HG03280 (cell line): ENCODE measurements around the gene MED28.

Experiments used
- ATAC-seq: cut with Tn5 transposase; IDR thresholded peaks from one replicate; pipeline ENCODE4 v1.9.1; 2021; ENCODE audit warnings: mild to moderate bottlenecking, moderate library complexity; ENCODE audit not compliant: unreplicated experiment

MED28 gene

DNA sequence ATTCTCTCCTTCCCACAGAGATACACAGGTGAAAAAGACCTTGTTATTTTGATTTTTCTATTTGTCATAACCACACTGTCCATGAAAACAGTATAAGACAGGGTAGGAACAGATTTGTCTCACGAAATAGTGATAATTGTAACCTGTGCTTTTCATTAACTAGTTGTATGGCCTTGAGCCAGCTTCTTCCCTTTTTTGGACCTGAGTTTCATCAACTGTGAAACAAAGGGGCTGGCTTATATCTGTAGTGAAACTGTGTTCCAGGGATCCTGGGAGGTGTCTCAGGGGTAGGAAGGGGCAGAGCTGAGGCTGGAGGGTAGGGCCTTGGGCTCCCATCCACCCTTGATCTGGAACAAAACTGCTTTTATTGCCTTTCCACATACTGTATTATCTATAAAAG, 50.9 kb downstream of the MED28 start:
- no peak for ATAC-seq

DNA sequence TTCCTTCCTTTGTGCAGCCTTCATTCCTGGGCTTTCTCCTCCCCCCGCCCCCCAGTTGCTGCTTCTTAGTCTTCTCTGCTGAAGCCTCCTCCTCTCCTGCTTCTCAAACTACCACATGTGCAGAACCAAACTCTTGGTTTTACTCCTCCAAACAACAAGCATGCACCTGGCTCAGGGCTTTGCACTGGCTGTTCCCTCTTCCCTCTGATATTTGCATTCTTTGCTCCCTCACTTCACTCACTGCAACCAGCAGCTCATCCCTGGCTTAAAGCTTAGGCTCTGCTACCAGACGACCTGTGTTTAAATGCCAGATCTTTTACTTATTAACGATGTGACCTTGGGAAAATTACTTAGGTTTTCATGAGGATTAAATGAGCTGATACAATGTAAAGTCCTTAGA, 51.4 kb downstream of the MED28 start:
- ATAC-seq, result no peak

DNA sequence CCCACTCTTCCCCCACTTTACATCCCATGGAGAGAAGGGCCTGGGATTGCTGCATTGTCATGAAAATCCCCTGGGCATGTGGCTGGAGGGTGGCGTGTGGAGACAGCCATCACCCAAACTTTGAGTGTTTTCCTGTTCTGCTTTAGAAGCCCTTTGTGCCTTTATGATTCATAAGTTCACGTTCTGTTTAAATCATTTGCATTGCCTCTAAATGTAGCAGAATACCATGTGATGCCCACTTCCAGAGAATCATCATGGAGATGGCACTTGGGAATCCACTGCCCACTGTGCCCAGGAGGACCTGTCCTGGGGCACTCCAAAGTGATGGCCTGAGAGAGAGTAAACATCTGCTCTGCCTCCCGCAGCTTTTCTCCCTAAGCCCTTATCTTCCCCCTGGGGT, 52.8 kb downstream of the MED28 start:
- no peak for ATAC-seq

GRCh38 chr4:17667653-17668201, 53.3 kb downstream of the MED28 start:
- ATAC-seq, result no peak

- ATAC-seq, result no peak
Observed at GRCh38 chr4:17670423-17670822, 56.0 kb downstream of the MED28 start.

DNA sequence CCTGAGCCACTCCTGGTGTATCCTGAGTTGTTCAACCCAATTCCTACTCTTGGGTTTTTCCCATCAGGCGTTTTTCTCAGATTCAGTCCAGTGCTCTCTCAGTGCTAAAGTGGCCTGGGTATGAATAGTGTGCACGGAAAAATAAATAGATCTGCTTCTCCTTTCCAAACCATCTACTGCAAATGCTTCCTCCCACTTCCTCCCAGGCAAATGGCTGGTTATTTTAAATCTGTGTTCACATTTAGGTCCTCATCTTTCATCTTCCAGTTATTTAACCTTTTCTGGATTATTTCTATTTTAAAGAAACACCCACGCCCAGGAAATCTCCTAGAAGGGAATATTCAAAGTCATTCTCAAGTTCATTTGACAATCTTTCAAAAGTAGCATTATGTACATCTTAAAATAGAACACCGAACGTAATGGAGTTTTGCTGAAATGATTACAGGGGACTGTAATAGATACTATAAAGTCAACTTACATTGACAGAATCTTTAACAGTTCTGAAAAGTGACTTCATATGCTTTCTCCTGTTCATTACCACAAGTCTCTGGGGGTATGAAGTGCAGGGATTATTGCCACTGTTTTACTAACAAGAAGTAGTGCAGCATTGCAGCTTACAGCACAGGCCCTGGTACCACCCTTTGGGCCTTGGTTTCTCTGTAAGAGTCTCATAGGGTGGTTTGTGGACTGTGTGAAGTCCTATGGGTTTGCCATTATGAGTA, 66.3 kb downstream of the MED28 start:
- ATAC-seq, result no peak

GRCh38 chr4:17681281-17682221, 67.1 kb downstream of the MED28 start:
- ATAC-seq, result no peak

GRCh38 chr4:17682222-17682566, 67.8 kb downstream of the MED28 start:
- no peak for ATAC-seq
